CD4-positive, alpha-beta T cell treated with Interleukin-15 for 4 hours (primary cell): ENCODE results near the gene TJAP1.
"Not testable (repeated sequence)": the region's sequence is repeated elsewhere in the genome, so short reads cannot be mapped to it uniquely, and the experiment has no call there.

ENCODE experiments used
- DNase-seq: peaks from one replicate; pipeline ENCODE4 v3.0.0-alpha.2; 2020; ENCODE audit warnings: low spot score

The TJAP1 gene

DNA sequence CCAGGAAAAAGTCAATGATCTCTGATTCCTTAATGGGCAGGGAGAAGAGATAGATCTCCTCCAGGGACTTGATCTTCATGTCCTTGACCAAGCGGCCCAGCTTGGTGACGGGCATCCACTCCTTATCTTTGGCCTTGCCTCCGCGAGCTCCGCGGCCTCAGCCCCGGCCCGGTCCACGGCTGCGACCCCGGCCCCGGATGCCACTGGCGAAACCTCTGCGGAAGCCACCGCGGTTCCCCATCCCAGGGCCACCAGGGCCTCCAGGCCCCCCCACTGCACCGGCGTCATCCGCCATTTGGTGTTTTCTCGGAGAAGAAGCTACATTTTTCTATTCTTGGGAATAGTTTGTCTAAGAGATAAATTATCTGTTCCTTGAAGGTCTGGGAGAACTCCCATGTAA, 62.0 kb downstream of the TJAP1 start:
- DNase-seq = not testable (repeated sequence)

DNA sequence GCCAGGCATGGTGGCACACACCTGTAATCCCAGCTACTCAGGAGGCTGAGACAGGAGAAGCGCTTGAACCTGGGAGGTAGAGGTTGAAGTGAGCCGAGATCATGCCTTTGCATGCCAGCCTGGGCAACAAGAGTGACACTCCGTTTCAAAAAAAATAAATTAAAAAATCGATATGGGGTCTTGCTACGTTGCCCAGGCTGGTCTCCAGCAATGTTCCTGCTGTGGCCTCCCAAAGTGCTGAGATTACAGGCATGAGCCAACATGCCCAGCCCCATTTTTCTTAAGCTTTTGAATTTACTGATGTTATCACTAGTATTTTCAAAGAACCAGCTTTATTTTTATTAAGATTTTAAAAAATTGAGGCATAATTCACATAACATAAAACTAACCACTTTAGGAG, 63.1 kb downstream of the TJAP1 start:
- DNase-seq = no peak

DNA sequence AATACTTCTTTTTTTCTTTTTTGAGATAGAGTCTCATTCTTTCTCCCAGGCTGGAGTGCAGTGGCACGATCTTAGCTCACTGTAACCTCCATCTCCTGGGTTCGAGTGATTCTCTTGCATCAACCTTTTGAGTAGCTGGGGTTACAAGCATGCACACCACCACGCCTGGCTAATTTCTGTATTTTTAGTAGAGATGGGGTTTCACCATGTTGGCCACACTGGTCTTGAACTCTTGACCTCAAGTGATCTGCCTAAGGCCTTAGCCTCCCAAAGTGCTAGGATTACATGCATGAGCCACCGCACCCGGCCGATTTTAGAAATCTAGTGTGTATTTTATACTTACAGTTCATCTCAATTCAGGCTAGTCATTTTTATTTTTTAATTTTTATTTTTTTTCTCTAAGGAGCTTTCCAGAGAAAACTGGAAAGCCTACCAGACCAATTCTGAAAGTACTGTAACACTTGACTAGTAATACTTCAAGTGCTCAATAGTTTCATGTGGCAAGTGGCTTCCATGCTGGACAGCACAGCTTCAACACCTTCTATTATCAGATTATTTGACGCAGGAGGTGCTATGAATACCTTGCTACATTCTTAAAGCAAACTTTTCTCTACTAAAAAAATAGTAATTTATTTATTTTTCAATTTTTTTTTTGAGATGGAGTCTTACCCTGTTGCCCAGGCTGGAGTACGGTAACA, 64.6 kb downstream of the TJAP1 start:
- DNase-seq = no peak

DNA sequence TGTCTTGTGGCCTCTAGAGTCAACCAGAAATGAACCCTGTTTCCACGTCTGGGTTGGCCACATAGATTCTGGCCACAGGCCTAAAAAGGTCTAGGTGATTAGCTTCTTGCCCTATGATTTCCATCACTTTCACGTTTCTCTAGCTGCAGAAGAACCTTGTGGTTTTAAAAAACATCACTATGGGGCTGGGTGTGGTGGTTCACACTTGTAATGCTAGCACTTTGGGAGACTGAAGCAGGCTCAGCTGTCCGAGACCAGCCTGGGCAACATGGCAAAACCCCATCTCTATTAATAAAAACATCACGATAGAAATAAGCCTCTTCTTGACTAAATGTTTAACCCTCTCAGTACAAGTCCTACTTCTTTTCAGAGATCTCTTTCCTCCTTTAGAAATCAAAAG, 67.1 kb downstream of the TJAP1 start:
- no peak for DNase-seq

DNA sequence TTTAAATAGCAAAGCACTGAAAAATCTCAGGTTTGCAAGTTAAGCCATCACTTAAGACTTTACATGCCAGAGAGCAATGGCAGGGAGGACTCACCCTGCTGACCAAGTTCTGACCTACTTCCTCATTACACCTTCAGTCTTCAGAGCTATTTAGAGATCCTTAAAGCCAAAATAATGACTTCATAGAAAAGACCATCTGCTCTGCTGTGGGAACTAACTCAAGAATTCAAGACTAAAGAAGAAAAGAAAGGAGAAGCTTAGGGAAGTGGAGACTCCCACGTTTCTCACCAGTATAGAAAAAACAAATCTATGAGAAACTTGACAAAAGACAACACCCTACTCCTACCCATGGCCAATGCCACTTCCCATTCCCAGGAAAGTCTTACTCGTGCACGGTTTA, 69.9 kb downstream of the TJAP1 start:
- DNase-seq = no peak
